ENCODE data around the gene ERCC3. TPM values are rescaled to one million over a fixed set of nuclear protein-coding genes. Genes with fewer than 3 reads are reported as not detected.
A peak's percentile ranks its signal among the peaks of the same experiment; 100 is the strongest.

ERCC3 gene
- total and polyA plus RNA-seq, 2 of the 13 experiments (the other 11 are each of a cell fraction or from before 2014, with no cell fraction given) = 49.7 to 64.6 TPM

GRCh38 chr2:127293748-127294562 lies at the start of gene ERCC3 (continued):
- peak; percentile 63; the same call in 1 of the 2 replicates for TF ChIP-seq ZNF318 (CRISPR knock-in tag; IDR thresholded peaks at IDR 0.05)
- TF ChIP-seq NFATC3 (CRISPR knock-in tag; IDR thresholded peaks at IDR 0.05) = no peak
- peak; percentile 89; the same call in 1 of the 2 replicates for TF ChIP-seq FLYWCH1 (CRISPR knock-in tag; IDR thresholded peaks at IDR 0.05)
- TF ChIP-seq ZNF260 (CRISPR knock-in tag; IDR thresholded peaks at IDR 0.05; ENCODE audit: borderline replicate concordance, low read depth) = no peak
- TF ChIP-seq ZNF234 (CRISPR knock-in tag; conservative IDR thresholded peaks at IDR 0.05) = no peak
- TF ChIP-seq TFE3 (CRISPR knock-in tag; IDR thresholded peaks at IDR 0.05) = peak; percentile 30; the same call in 1 of the 2 replicates
- peak; percentile 81; the same call in 1 of the 2 replicates for TF ChIP-seq GATA4 (IDR thresholded peaks at IDR 0.05; ENCODE audit: borderline replicate concordance, low read depth)
- TF ChIP-seq ATF2 (CRISPR knock-in tag; IDR thresholded peaks at IDR 0.05) = peak; percentile 79
- TF ChIP-seq SUZ12 (IDR thresholded peaks at IDR 0.05; ENCODE audit: low read depth, low read length) = no peak
- peak; percentile 98 for TF ChIP-seq ZNF709 (CRISPR knock-in tag; IDR thresholded peaks at IDR 0.05)
- peak; percentile 49; the same call in 1 of the 2 replicates for TF ChIP-seq TARDBP (CRISPR knock-in tag; IDR thresholded peaks at IDR 0.05)
- TF ChIP-seq ZNF556 (CRISPR knock-in tag; IDR thresholded peaks at IDR 0.05; ENCODE audit: borderline replicate concordance) = peak; percentile 92
- peak; percentile 21; the same call in 1 of the 2 replicates for TF ChIP-seq TOPORS (CRISPR knock-in tag; IDR thresholded peaks at IDR 0.05)
- no peak for TF ChIP-seq ZNF44 (CRISPR knock-in tag; IDR thresholded peaks at IDR 0.05)
- no peak for TF ChIP-seq HOXA7 (CRISPR knock-in tag; IDR thresholded peaks at IDR 0.05)
- peak; percentile 93; the same call in 1 of the 2 replicates for TF ChIP-seq NR0B2 (CRISPR knock-in tag; IDR thresholded peaks at IDR 0.05)
